ENCODE measurements around the gene ETS2. TPM values are rescaled to one million over a fixed set of nuclear protein-coding genes. Genes with fewer than 3 reads are reported as not detected.

Gene ETS2
- total and polyA plus RNA-seq, 7 donors, result 37.0 to 494 (median 94.5) TPM

DNA sequence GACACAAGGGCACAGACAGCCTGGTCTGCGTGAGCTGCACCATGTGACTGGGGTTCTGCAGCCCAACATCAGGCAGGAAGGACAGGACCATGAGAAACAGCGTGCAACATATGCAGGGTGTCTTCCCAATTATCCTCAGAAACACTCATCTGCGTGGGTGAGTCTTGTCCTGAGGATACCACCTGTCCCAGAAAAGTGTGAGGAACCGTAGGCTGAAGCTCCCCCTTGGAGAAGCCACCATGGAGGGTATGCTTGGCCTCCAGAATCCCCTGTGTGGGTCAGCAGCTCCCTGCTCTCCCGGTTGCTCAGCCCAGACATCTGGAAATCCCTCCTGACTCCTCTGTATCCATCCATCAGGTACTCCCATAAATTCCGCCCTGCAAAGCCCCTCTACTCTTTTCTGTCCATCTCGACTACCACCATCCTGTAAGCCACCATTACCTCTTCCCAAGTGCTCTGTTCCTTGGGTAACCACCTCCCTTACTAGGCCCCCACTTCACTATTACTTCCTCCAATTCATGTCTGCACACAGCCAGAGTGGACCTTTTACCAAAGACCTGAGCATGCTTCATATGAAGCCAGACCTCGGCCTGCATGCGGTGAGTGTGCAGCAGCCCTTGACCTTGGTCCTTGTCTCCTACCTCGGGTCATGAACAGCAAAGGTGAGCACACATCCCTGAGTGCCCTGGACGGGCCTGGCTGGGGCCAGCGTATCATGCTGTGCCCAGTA lies 33.0 kb downstream of the ETS2 start:
- no peak for TF ChIP-seq CTCF (IDR thresholded peaks at IDR 0.05)
- WGBS, 3 donors, result 82 to 88% (median 87%) methylated on average over 12 of the region's 12 CpGs
- no peak for DNase-seq

GRCh38 chr21:38839328-38840286 lies 33.9 kb downstream of the ETS2 start:
- peak; percentile 22 to 51 (median 30) for ATAC-seq
- DNase-seq, result no peak
- H3K36me3 ChIP-seq (ENCODE audit: insufficient read depth in 1 of 2, low read depth in 1 of 2), result no peaks in the 10 kb centered on the region
- H3K27ac ChIP-seq, result no peak overlapping the region
- H3K9me3 ChIP-seq, result no peaks in the 10 kb centered on the region
- peaks cover 16% of the 10 kb centered on the region for H3K4me1 ChIP-seq
- H3K27me3 ChIP-seq (ENCODE audit: insufficient read depth in 3 of 3, low read length in 2 of 3), result no peaks in the 10 kb centered on the region
- WGBS, 3 donors, result 82 to 87% (median 86%) methylated on average over 9 of the region's 9 CpGs
- intact Hi-C loops (cut with DNase I), result no loop called here
- no peak overlapping the region for H3K4me3 ChIP-seq
- TF ChIP-seq CTCF (IDR thresholded peaks at IDR 0.05), result no peak

More for the DNA sequence above, 33.0 kb downstream of the ETS2 start:
- ATAC-seq, result peak in 1 of 4 donors; percentile 26
- Histone ChIP-seq H3K27me3 (ENCODE audit: insufficient read depth in 3 of 3, low read length in 2 of 3) (no peaks in the 10 kb centered on the region), H3K9me3 (no peaks in the 10 kb centered on the region), H3K4me1 (peaks cover 12% of the 10 kb centered on the region), H3K36me3 (ENCODE audit: insufficient read depth in 1 of 2, low read depth in 1 of 2) (no peaks in the 10 kb centered on the region), H3K27ac (no peak overlapping the region), H3K4me3 (no peak overlapping the region)
- intact Hi-C loops (cut with DNase I), result no loop called here

DNA sequence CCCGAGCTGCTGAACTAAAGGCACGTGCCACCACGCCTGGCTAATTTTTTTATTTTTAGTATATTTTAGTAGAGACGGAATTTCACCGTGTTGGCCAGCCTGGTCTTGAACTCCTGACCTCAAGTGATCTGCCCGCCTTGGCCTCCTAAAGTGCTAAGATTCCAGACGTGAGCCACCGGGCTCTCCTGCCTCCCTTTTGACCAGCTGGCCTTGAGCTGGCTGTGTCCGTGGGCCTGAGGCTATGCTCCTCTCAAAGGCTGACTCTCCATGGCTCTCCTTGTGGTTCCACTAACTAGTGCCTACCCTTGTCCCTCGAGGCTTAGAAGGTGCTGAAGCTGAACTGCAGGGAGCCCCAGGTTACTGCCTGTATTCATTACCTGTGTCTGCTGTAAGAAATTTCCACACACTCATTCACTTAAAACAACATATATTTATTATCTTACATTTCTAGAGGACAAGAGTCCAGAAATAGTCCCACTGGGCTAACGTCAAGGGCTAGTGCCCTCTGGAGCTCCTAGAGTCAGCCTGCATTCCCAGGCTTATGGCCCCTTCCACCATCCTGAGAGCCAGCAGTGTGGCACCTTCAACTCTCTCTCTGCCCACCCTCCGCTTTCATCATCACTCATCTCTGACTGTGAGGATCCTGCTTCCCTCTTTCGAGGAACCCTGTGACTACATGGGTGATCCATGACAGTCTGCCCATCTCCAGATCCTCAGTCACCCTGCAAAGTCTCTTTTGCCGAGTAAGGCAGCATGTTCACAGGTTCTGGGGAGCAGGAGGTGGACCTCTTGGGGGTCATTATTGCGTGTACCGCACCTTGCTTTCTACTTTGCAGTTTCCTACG lies 34.9 kb downstream of the ETS2 start:
- WGBS, 3 donors, result 90 to 96% (median 95%) methylated on average over 17 of the region's 17 CpGs
- ATAC-seq (no peak), DNase-seq (no peak)
- intact Hi-C loops (cut with DNase I), result no loop called here
- H3K4me3 ChIP-seq, result no peak overlapping the region
- no peak for TF ChIP-seq CTCF (IDR thresholded peaks at IDR 0.05)
- H3K27ac ChIP-seq, result no peak overlapping the region
- H3K4me1 ChIP-seq, result peaks cover 16% of the 10 kb centered on the region
- no peaks in the 10 kb centered on the region for H3K36me3 ChIP-seq (ENCODE audit: insufficient read depth in 1 of 2, low read depth in 1 of 2)
- no peaks in the 10 kb centered on the region for H3K9me3 ChIP-seq
- no peaks in the 10 kb centered on the region for H3K27me3 ChIP-seq (ENCODE audit: insufficient read depth in 3 of 3, low read length in 2 of 3)

DNA sequence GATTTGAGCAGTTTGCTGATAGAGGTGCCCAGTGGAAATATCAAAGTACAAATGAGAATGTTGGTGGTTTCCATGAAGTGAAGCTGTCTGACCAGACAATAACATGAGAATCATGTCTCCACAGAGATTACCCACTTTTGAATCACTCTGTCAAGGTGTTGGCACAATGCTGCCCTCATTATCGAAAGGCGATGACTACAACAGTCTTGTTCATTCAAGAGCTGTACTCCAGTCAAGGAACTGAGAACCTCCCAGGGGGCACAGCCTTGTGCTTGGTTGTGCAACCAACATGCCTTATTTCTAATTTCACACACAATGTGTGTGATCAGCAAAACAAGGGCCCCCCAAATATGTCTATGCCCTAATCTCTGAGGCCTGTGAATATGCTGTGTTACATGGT lies 35.7 kb downstream of the ETS2 start:
- WGBS, 3 donors, result 92 to 97% (median 93%) methylated on average over 2 of the region's 2 CpGs
- intact Hi-C loops (cut with DNase I), result no loop called here
- ATAC-seq, result no peak

More for the DNA sequence above, 35.7 kb downstream of the ETS2 start:
- Histone ChIP-seq H3K27me3 (ENCODE audit: insufficient read depth in 3 of 3, low read length in 2 of 3) (no peaks in the 10 kb centered on the region), H3K36me3 (ENCODE audit: insufficient read depth in 1 of 2, low read depth in 1 of 2) (no peaks in the 10 kb centered on the region), H3K9me3 (no peaks in the 10 kb centered on the region), H3K4me1 (peaks cover 16% of the 10 kb centered on the region), H3K4me3 (no peak overlapping the region), H3K27ac (no peak overlapping the region)
- DNase-seq, result no peak
- TF ChIP-seq CTCF (IDR thresholded peaks at IDR 0.05), result no peak
